GM18507 (cell line): ENCODE data around the gene BRD7.

Source experiments
- DNase-seq: peaks from one replicate; pipeline ENCODE4 v3.0.0; 2011; ENCODE audit warnings: low read depth; ENCODE audit not compliant: insufficient read length; ENCODE audit errors: extremely low spot score
- FAIRE-seq: peaks from 2 replicates; lab custom pipeline; 2011; peaks lifted over from hg19 to GRCh38; lab: Jason Lieb, UNC

Gene BRD7

GRCh38 chr16:50296807-50297206 is 72.0 kb downstream of the BRD7 start:
- FAIRE-seq (no peak), DNase-seq (no peak)

- DNase-seq (no peak), FAIRE-seq (no peak)
Observed at GRCh38 chr16:50295541-50296132, 73.2 kb downstream of the BRD7 start.

GRCh38 chr16:50294955-50295354 is 73.8 kb downstream of the BRD7 start:
- FAIRE-seq (no peak), DNase-seq (no peak)

GRCh38 chr16:50293994-50294855 is 74.6 kb downstream of the BRD7 start:
- FAIRE-seq, result no peak
- DNase-seq, result no peak

- FAIRE-seq (no peak), DNase-seq (no peak)
Observed at GRCh38 chr16:50293041-50293783, 75.6 kb downstream of the BRD7 start.

- FAIRE-seq, result no peak
- no peak for DNase-seq
Observed at GRCh38 chr16:50292566-50292948, 76.2 kb downstream of the BRD7 start.

- FAIRE-seq (no peak), DNase-seq (no peak)
Observed at GRCh38 chr16:50291719-50292565, 76.8 kb downstream of the BRD7 start.

GRCh38 chr16:50290856-50291255 is 77.9 kb downstream of the BRD7 start:
- FAIRE-seq (no peak), DNase-seq (no peak)

- FAIRE-seq (no peak), DNase-seq (no peak)
Observed at GRCh38 chr16:50289950-50290764, 78.6 kb downstream of the BRD7 start.

GRCh38 chr16:50288920-50289319 is 79.9 kb downstream of the BRD7 start:
- DNase-seq (no peak), FAIRE-seq (no peak)

- FAIRE-seq, result no peak
- DNase-seq, result no peak
Observed at GRCh38 chr16:50288026-50288425, 80.8 kb downstream of the BRD7 start.

- no peak for DNase-seq
- no peak for FAIRE-seq
Observed at GRCh38 chr16:50286681-50287080, 82.1 kb downstream of the BRD7 start.

GRCh38 chr16:50285406-50286003 is 83.3 kb downstream of the BRD7 start:
- no peak for FAIRE-seq
- no peak for DNase-seq

- no peak for DNase-seq
- no peak for FAIRE-seq
Observed at GRCh38 chr16:50284131-50284911, 84.5 kb downstream of the BRD7 start.

- DNase-seq (no peak), FAIRE-seq (no peak)
Observed at GRCh38 chr16:50282955-50283631, 85.7 kb downstream of the BRD7 start.

GRCh38 chr16:50282010-50282538 is 86.7 kb downstream of the BRD7 start:
- peak; percentile 98 for FAIRE-seq
- peak; percentile 79 for DNase-seq
